ENCODE data around the gene CYP2D6.
"Not testable (repeated sequence)": the region's sequence is repeated elsewhere in the genome, so short reads cannot be mapped to it uniquely, and the experiment has no call there.

The CYP2D6 gene

DNA sequence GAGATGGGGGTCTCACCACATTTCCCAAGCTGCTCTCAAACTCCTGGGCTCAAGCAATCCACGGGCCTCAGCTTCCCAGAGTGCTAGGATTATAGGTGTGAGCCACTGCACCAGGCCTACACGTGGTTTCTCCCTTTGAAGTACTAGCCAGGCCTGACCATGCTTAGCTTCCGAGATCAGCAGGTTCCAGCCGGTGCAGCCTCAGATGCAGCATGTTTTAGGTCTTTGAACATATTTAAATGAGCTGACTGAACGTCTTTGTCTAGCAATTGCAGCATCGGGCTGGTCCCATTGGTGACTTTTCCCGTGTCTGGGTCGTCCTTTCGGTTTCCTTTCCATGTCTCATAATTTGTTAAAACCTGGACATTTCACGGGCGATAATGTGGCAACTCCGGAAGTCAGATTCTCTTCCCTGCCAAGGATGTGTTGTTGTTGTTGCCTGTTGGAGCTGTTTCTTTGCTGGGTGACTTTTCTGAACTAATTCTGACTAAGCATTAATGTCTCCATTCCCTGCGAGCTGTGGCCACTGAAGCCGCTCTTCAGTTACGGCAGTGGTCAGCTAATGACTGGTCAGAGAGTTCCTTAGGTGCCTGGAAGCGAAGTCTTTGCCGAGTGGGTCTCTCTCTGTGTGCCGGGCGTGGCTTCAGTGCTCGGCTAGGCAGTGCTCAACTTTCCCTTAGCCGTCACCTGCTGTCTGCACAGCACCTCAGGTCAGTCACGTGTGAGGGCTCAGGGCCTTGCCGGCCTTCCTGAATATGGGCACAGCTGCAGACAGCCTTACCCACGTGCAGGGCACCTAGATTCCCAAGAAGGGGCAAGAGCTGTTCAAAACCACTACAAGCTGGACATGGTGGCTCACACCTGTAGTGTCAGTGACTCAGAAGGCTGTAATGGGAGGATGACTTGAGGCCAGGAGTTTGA, 3.8 kb upstream of the CYP2D6 start:
- no peak for DNase-seq (ENCODE audit: low spot score)

DNA sequence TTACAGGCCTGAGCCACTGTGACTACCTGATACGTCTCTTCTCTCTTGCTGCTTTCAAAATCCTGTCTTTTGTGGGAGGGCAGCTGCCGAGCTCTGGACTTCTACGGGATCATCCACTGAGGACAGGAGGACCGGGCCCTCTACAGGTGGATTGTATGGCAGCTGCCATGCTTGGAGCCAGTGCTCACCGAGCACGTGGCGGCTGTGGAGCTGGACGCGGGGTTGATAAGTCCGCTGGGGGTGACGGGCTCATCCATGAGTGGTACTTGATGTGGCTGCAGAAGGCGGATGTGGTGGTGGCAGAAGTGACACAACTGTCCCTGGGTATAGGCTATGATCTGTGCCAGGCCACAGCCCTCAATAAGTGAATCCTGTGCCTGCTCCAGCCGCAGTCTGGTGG, 1.8 kb upstream of the CYP2D6 start:
- DNase-seq (ENCODE audit: low spot score) = no peak

DNA sequence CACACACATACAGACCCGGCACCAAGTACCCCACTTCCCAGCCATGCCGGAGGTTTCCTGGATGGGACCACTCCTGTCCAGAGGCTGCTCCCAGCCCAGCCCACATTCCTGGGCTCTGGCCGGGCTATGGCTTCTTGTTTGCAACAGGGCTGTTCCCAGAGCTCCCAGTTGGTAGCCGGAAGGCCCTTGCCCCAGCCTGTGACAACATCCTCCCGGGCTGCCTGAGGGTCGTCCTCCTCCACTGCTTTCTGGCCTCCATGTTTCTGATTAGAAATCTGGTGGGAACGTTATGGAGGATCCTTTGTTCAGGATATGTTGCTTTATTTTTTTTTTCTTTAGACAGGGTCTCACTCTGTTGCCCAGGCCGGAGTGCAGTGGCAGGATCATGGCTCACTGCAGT, 952 bp upstream of the CYP2D6 start:
- no peak for DNase-seq (ENCODE audit: low spot score)

DNA sequence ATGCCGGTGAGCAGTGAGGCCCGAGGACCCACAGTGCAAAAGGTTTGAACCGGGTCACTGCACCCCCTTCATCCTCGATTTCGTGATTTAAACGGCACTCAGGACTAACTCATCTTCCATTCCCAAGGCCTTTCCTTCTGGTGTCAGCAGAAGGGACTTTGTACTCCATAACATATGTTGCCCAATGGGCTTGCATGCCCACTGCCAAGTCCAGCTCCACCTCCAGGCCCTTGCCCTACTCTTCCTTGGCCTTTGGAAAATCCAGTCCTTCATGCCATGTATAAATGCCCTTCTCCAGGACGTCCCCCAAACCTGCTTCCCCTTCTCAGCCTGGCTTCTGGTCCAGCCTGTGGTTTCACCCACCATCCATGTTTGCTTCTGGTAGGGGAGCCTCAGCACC, 428 bp downstream of the CYP2D6 start:
- not testable (repeated sequence) for DNase-seq (ENCODE audit: low spot score)

DNA sequence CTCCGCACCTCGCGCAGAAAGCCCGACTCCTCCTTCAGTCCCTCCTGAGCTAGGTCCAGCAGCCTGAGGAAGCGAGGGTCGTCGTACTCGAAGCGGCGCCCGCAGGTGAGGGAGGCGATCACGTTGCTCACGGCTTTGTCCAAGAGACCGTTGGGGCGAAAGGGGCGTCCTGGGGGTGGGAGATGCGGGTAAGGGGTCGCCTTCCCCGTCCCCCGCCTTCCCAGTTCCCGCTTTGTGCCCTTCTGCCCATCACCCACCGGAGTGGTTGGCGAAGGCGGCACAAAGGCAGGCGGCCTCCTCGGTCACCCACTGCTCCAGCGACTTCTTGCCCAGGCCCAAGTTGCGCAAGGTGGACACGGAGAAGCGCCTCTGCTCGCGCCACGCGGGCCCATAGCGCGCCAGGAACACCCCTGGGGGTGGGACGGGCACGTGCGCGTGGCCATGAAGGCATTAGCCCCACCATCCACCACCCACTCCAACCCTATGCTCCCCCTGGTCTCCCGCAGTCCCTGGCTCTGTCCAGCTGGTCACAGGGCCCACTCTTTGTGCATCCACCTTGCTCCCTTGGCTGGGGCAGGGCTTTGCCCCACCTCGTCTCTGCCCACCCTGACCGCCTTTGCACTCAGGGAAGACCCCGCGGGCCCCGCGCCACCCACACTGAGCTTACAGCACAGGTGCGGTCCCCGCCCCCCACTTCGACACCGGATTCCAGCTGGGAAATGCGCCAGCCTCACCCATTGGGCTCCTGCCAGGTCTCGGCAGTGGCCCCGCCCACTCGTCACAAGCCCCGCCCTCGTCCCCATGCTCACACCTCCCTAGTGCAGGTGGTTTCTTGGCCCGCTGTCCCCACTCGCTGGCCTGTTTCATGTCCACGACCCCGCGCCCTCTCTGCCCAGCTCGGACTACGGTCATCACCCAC, 1.6 kb downstream of the CYP2D6 start:
- DNase-seq (ENCODE audit: low spot score) = not testable (repeated sequence)

DNA sequence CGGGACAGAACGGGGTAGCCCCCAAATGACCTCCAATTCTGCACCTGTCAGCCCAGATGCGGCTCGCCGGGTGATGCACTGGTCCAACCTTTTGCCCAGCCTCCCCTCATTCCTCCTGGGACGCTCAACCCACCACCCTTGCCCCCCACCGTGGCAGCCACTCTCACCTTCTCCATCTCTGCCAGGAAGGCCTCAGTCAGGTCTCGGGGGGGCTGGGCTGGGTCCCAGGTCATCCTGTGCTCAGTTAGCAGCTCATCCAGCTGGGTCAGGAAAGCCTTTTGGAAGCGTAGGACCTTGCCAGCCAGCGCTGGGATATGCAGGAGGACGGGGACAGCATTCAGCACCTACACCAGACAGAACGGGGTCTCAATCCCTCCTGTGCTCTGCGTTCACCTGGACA, 2.6 kb downstream of the CYP2D6 start:
- not testable (repeated sequence) for DNase-seq (ENCODE audit: low spot score)

DNA sequence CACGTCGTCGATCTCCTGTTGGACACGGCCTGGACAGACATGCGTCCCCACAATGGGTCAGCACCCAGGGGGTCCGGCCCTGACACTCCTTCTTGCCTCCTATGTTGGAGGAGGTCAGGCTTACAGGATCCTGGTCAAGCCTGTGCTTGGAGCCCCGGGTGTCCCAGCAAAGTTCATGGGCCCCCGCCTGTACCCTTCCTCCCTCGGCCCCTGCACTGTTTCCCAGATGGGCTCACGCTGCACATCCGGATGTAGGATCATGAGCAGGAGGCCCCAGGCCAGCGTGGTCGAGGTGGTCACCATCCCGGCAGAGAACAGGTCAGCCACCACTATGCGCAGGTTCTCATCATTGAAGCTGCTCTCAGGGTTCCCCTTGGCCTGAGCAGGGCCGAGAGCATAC, 3.0 kb downstream of the CYP2D6 start:
- no peak for DNase-seq (ENCODE audit: low spot score)

DNA sequence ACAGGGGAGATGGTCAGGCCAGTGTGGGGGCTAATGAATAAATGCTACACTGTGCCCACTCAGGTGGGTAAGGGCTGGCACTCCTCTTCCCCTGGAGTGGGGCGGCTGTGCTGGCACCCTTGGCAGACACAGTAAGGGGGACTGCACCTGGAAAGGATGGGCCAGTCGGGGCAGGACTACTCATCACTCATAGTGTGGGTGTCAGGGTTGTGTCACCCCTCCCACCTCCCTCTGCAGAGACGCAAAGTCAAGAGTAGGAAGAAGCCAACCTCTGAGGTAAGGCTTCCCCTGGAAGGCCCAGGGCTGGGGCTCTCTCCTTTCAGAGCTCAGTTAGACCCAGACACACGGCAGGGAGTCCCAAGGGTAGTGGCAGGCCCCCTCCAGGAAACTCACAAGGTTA, 7.1 kb downstream of the CYP2D6 start:
- DNase-seq (ENCODE audit: low spot score) = not testable (repeated sequence)

DNA sequence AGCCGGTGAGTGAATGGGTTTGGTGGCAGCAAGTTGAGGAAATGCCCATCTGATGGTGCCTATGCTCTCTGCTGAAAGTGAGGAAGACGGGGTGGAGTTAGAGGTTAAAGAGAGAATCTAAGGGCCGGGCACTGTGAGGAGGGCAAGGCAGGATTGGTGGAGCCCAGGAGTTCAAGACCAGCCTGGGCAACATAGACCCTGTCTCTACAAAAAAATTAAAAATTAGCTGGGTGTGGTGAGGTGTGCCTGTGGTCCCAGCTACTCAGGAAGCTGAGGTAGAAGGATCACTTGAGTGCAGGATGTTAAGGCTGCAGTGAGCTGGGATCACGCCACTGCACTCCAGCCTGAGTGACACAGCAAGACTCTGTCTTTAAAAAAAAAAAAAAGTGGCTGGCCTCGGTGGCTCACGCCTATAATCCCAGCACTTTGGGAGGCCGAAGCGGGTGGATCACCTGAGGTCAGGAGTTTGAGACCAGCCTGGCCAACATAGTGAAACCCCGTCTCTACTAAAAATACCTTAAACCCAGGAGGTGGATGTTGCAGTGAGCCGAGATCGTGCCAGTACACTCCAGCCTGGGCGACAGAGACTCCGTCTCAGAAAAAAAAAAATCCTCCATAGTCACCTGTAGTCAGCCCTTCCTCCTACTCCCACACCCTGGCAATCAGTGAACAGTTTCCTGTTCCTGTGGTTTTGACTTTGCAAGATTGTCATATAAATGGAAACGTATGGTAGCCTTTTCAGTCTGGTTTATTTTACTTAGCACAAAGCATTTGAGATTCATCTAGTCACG, 10.2 kb downstream of the CYP2D6 start:
- DNase-seq (ENCODE audit: low spot score) = not testable (repeated sequence)

DNA sequence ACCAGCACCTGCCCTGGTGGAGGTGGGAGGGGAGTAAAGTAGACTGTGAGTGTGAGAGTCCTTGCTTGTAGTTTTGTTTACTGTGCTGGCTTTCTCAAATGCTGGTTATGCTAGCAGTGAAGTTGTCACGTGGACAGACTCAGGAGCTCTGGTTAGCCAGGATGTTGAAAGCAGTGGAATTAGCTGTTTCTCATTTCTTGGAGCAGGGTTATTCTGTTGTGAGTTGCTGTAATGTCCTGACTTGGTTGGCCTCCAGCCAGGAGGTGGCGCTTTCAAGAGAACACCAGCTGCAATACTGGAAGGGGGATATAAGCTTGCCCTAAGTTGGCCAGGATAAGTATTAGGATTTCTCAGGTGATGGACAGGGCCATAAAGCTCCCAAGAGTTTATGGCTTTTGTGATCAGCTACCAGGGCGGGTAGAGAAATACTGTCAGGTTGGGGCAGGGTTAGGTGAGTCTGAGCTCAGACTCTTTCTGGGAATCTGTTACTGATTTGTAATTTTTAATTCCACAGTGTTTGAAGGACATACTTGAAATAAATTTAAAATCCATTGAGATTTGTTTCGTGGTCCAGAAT, 13.7 kb downstream of the CYP2D6 start:
- no peak for DNase-seq (ENCODE audit: low spot score)

DNA sequence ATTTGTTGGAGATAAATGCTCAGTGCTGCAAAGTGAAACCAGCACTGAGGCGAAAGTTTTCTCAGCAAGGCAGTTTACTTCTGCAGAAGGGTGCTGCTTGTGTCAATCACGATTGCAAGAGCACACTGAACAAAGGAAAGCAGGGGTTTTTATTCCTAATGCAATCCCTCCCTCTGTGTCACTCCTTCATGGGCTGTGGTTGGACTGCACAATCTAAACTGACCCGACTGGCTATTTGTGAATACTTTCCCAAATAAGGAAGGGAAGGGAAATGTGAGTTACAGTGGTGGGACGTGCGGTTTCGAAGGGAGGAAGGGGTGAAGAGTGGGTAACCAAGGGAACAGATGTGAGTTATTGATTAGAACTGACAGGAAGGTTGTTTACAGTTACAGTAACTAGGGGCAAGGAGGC, 15.2 kb downstream of the CYP2D6 start:
- not testable (repeated sequence) for DNase-seq (ENCODE audit: low spot score)

DNA sequence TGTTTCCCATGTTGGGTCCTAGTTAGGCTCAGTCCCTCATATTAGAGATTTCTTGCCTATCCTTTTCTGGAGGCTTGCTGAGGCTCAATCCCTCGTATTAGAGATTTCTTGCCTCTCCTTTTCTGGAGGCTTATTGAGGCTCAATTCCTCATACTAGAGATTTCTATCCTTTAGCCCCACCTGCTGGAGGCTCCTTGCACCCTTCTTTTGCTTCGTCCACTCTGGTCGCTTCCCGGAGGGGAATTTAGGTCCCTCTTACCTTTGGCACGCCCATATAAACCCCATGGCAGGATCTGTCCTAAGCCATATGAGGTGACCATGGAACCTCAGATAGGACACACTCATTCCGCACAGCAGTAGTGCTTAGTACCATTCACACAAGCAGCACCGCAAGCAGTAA, 15.9 kb downstream of the CYP2D6 start:
- DNase-seq (ENCODE audit: low spot score) = peak; percentile 68

DNA sequence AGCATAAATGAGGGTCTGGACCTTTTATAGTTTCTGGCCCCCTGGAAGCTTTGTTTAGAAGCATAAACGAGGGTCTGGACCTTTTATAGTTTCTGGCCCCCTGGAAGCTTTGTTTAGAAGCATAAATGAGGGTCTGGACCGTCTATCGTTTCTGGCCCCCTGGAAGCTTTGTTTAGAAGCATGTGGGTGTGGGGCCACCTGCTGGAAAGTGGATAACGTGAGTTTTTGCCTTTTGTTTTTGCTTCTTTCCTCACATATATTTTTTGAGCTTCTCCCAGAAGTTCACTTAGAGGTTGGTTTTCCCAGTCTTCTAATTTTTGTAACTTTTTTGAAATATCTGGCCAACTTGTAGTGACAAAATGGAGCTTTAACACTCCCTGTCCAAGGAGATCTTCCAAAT, 17.8 kb downstream of the CYP2D6 start:
- DNase-seq (ENCODE audit: low spot score) = not testable (repeated sequence)

DNA sequence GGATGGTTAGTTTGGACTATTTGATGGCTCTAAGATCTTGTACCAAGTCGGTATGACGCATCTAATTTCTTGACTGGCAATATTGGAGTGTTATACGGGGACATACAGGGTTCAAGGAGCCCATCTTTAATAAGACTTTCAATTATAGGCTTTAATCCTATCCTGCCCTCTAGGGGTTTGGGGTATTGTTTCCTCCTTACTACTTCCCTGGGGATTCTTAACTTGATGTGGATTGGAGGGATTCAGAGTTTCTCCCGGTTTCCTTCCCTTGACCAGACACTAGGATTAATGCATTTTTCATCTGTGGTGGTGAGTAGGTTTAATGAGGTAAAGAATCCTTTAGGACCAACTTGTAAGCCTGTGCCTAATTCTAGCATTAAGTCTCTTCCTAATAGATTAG, 18.8 kb downstream of the CYP2D6 start:
- no peak for DNase-seq (ENCODE audit: low spot score)

DNA sequence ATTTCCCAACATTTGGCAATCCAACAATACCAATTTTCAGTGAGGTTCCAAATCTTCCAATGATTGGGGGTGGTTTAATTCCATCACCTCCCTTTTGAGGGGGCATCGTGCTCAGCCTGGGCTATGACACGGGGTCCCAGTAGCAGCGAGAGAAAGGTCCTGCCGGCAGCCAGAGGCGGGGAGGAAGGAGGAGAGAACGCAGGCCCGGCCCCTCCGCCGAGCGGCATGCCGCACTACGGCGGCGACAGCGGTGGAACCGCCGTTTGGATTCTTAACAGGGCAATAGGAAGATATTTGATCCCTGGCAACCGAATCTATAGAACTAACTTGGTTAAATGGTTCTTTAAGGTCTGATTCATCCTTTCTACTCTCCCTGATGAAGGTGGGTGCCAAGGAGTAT, 21.8 kb downstream of the CYP2D6 start:
- DNase-seq (ENCODE audit: low spot score) = no peak

DNA sequence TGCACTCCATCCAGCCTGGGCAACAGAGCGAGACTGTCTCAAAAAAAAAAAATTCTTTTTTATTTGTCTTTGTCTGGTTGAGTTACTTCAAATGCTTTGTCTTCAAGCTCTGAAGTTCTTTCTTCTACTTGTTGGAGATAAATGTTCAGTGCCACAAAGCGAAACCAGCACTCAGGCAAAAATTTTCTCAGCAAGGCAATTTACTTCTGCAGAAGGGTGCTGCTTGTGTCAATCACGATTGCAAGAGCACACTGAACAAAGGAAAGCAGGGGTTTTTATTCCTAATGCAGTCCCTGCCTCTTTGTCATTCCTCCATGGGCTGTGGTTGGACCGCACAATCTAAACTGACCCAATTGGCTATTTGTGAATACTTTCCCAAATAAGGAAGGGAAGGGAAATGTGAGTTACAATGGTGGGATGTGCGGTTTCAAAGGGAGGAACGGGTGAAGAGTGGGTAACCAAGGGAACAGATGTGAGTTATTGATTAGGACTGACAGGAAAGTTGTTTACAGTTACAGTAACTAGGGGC, 26.2 kb downstream of the CYP2D6 start:
- not testable (repeated sequence) for DNase-seq (ENCODE audit: low spot score)

DNA sequence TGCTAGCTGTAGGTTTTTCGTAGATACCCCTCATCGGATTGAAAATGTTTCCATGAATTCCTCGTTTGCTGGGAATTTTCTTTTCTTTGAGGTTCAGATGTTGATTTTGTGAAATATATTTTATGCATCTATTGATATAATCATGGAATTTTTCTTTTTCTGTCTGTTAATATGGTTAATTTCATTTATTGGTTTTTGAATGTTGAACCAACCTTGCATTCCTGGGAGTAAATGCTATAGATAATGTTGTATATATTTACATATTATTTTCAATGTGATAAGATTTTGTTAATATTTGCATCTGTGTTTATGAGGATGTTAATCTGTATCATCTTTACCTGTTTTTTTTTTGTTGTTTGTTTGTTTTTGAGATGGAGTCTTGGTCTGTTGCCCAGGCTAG, 29.4 kb downstream of the CYP2D6 start:
- no peak for DNase-seq (ENCODE audit: low spot score)

DNA sequence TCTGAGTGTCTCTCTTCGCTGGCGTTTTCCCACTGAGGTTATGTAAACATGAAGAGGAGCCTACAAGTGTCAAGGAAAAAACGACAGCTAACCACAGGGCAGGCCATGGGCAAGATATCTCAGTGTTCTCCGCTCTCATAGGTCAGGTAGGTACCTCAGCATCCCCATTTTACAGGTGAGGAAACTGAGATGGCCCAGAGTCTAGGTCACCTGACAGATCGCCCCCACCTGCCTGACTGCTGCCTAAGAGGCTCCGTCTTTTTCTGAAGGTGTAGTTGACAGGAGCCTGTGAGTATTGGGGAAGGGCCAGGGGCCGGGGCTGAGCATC, 39.2 kb downstream of the CYP2D6 start:
- no peak for DNase-seq (ENCODE audit: low spot score)

DNA sequence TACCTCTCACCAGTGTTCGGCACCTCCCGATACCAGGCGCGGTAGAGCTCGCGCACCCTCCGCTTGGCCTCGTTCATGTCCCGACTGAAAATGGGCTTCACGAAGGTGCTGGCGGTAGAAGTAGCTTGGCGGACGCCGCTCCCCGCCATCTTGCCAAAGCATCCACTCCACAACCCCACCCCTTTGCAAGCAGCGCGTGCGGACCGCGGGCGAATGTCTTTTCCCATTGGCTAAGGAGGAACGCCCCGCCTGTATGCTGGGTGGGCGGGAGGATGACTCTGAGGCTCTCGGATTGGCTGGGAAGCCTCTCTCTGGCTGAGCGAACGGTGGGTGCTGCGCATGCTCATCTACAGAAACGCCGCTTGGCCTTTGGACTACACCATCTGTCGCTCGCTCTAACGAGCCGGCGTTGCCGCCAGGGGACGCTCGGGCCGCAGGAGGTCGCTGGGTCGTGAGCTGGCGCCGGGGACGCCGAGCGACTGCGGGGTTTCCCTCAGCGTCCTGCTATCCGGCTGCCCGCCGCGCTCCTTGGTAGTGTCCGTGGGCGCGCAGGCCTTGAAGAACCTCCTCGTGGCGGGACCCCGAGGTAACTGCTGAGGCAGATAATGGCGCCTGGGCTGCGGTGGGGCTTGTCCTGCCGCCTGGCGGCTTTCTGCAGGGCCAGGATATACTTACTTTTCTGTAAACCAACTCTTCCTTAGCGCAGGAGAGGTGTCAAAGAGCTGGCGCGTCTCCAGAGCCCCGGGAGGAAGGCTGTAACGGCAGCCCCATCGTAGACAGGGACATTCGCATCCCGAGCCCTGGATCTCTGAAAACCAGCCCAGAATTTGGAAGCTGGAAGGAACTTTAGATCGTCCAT, 39.8 kb downstream of the CYP2D6 start, which contains the start of gene NDUFA6:
NDUFA6 (minus strand) TSS at position 177 of the 859 bp plus-strand sequence; CDS start at position 149, 28 bp downstream.
- peak; percentile 99 for DNase-seq (ENCODE audit: low spot score)

DNA sequence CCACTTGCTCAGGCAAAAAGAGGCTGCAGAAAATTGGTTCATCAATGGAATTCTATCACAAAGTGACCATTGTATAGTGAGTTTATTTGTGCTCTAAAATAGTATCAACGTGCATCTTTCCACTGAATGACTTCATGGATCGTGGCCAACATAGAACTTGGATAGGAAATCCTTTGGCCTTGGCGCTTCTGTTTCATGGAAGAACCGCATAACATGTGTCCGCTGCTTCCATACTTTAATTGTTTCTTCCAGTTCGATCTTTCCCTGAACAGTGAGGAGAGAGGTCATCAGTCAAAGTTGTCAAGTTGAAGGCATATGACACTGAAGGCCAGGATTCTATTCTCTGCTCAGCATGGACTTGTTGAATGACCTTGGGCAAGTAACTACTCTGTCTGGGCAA, 44.6 kb downstream of the CYP2D6 start:
- DNase-seq (ENCODE audit: low spot score) = no peak
